Pancreas (tissue), 10 donors: ENCODE measurements around the gene DOHH. TPM values are rescaled to one million over a fixed set of nuclear protein-coding genes. Genes with fewer than 3 reads are reported as not detected.

Source experiments
- ATAC-seq, 4 donors: fragments of 200-7000 bp; cut with Tn5 transposase; one replicate each; pipeline versions ENCODE4 v1.8.0 to v1.9.1; 2020; ENCODE audit warnings: mild to moderate bottlenecking in 4 of 4, moderate library complexity in 4 of 4
- DNase-seq, 6 donors: peaks; one replicate each; pipeline ENCODE4 v3.0.0-alpha.2; 2020
- FAIRE-seq: peaks from 2 replicates; lab custom pipeline; 2012; peaks lifted over from hg19 to GRCh38; lab: Jason Lieb, UNC
- H3K27ac ChIP-seq, 4 donors: fragments of 200-600 bp; sonication (generic); 1 replicate in 3 of 4; 2 replicates in 1 of 4; pipeline versions ENCODE4 v1.5.0 to v1.8.0; 2020
- H3K27me3 ChIP-seq, 4 donors: fragments of 200-600 bp; one replicate each; pipeline ENCODE4 v1.8.0; 2021
- H3K36me3 ChIP-seq, 3 donors: fragments of 200-600 bp; sonication (generic) in 1 of 3; one replicate each; pipeline versions ENCODE4 v1.5.0 to v1.8.0; 2020 to 2021
- H3K4me1 ChIP-seq, 3 donors: fragments of 200-600 bp; one replicate each; pipeline ENCODE4 v1.8.0; 2021
- H3K4me3 ChIP-seq, 4 donors: fragments of 200-600 bp; sonication (generic) in 2 of 4; one replicate each; pipeline versions ENCODE4 v1.5.0 to v1.8.0; 2020 to 2021
- H3K9me3 ChIP-seq, 4 donors: fragments of 200-600 bp; one replicate each; pipeline ENCODE4 v1.8.0; 2021
- WGBS, 2 donors: extraction: QIAGEN DNeasy Blood & Tissue Kit; methylation state at CpG; one replicate each; pipeline ENCODE4 v1.1.7; 2013; 5-methylcytosine and 5-hydroxymethylcytosine counted together
- intact Hi-C, 3 donors: fragments of 100-400 bp; cut with DNase I; formaldehyde crosslinking; loops; one replicate each; pipeline versions ENCODE4 v1.11.1 to v1.14.2; 2022
- polyA plus RNA-seq, 2 donors: library from polyadenylated mRNA; stranded (reverse); fragments of 200-250 nt; gene quantifications; one replicate each; pipeline ENCODE4 v1.2.3, GENCODE V29; 2013
- total RNA-seq, 6 donors: library from RNA; stranded (reverse); fragmentation: NEBNext Ultra II Directional in 4 of 6; extraction: Animal tissue kit (Norgen Biotek cat#: 25700) in 4 of 6; gene quantifications; one replicate each; pipeline versions ENCODE4 v1.2.1 to v1.2.4, GENCODE V29; 2021 to 2023
- TF ChIP-seq, protein P1 (sequence below), 4 donors: fragments of 200-600 bp; sonication (generic) in 3 of 4; IDR thresholded peaks; one replicate each; pipeline versions ENCODE4 v1.5.0 to v1.8.0; 2021; ENCODE audit warnings: antibody characterized with exemption in 4 of 4
- donor health status: healthy with polysubstance abuse.
- donor health status: DM: no; HTN: no; CAD: no; lungs with moderate emphysema.
- donor health status: DM: no; HTN: no; CAD: no.
- donor health status: control.
- donor health status: control.
- donor health status: Bipolar disorder and iron deficiency.
- donor health status: DM: yes; HTN: yes; CAD: no.
- donor health status: DM: no; HTN: no; CAD: no.
- donor health status: DM: no; HTN: no; CAD: no.
- donor health status: DM: yes; HTN: yes; CAD: no.

DOHH gene
- total and polyA plus RNA-seq, 8 donors: 3.2 to 10.5 (median 5.0) TPM

DNA sequence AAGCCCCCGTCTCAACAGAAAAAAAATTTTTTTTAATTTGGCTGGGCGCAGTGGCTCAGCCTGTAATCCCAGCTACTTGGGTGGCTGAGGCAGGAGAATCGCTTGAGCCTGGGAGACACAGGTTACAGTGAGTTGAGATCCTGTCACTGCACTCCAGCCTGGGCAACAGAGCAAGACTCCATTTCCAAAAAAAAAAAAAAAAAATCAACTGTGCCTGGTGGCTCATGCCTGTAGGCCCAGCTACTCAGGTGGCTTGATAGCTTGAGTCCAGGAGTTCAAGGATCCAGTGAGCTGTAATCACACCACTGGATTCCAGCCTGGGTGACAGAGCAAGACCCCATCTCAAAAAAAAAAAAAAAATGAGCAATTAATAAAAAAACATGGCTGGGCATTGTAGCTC is 1.3 kb upstream of the DOHH start:
- DNase-seq (no peak), ATAC-seq (no peak), FAIRE-seq (no peak)
- Histone ChIP-seq H3K9me3 (no peaks in the 10 kb centered on the region), H3K36me3 (no peaks in the 10 kb centered on the region), H3K27me3 (no peaks in the 10 kb centered on the region), H3K4me1 (peaks cover 0 to 12% (median 3%) of the 10 kb centered on the region in 3 donors), H3K27ac (no peak overlapping the region), H3K4me3 (no peak overlapping the region)
- 83 to 89% methylated on average over 3 of the region's 3 CpGs for WGBS, 2 donors
- TF ChIP-seq, protein P1, sequence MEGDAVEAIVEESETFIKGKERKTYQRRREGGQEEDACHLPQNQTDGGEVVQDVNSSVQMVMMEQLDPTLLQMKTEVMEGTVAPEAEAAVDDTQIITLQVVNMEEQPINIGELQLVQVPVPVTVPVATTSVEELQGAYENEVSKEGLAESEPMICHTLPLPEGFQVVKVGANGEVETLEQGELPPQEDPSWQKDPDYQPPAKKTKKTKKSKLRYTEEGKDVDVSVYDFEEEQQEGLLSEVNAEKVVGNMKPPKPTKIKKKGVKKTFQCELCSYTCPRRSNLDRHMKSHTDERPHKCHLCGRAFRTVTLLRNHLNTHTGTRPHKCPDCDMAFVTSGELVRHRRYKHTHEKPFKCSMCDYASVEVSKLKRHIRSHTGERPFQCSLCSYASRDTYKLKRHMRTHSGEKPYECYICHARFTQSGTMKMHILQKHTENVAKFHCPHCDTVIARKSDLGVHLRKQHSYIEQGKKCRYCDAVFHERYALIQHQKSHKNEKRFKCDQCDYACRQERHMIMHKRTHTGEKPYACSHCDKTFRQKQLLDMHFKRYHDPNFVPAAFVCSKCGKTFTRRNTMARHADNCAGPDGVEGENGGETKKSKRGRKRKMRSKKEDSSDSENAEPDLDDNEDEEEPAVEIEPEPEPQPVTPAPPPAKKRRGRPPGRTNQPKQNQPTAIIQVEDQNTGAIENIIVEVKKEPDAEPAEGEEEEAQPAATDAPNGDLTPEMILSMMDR (IDR thresholded peaks at IDR 0.05): no peak
- intact Hi-C loops: no loop called here

DNA sequence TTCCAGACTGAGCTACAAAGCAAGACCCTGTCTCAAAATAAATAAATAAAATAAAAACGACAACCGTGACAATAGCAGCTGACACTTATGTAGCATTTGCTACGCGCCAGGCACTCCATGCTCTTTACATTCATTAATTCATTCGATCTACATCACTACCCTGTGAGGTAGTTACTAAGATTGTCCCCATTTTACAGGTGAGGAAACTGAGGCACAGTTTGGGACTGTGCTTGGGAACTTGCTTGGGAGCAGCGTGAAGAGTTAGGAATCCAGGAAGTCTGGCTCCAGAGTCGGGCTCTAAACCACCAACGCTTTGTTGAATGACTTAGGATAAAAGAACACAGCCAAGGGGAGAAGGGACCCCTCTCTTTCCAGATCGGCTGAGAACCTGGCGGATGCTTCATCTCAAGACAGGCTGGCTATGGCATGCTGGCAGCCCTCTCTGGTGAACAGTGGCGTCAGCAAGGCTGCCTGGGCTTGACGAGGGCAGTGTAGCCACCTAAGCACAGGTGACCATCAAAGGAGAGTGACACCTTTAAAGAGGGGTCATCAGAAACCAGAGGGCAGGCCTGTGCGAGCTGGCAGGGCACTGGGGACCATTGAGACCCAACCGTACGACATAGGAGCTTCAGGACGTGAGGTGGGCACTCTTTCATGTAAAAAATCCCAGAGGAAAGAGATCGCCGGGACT is 591 bp downstream of the DOHH start:
- DNase-seq: peak in 1 of 6 donors; percentile 25
- intact Hi-C loops: no loop called here
- 16 to 17% methylated on average over 18 of the region's 18 CpGs for WGBS, 2 donors
- ATAC-seq: peak; percentile 8 to 11 (median 9)
- H3K27me3 ChIP-seq: no peaks in the 10 kb centered on the region
- H3K9me3 ChIP-seq: no peaks in the 10 kb centered on the region
- TF ChIP-seq, protein P1 (IDR thresholded peaks at IDR 0.05): no peak
- FAIRE-seq: no peak
- H3K4me1 ChIP-seq: peaks cover 0 to 7% (median 3%) of the 10 kb centered on the region in 3 donors
- H3K27ac ChIP-seq: peak overlapping the region; percentile 86 to 90 (median 88)
- peak overlapping the region; percentile 69 to 93 (median 78) for H3K4me3 ChIP-seq
- H3K36me3 ChIP-seq: peaks cover 0 to 15% (median 0%) of the 10 kb centered on the region in 3 donors

DNA sequence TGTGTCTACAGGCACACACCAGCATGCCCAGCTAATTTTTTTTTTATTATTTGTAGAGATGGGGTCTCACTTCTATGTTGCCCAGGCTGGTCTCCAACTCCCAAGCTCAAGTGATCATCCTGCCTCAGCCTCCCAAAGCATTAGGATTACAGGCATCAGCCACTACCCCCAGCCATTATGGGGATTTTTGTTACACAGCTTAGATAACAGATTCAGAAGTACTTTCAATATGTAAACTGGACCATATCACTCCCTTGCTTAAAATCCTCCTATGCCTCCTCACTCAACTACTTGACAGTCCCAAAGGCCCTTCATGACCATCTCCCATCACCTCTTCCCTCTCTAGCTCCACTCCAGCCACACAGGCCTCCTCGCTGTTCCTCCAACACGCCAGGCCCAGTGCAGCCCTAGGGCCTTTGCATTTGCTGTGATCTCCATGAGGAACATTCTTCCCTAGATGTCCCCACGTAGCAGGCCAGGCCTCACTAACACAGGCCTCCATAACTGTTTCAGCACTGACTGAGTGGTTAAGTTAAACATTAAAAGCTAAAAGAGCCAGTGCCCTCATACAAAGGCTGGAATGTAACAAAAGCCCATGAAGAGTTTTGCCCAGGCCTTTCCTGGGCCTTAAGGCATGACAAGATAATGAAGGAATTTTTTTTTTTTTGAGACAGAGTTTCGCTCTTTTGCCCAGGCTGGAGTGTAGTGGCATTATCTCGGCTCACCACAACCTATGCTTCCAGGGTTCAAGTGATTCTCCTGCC is 2.5 kb downstream of the DOHH start:
- Histone ChIP-seq H3K4me1 (peaks cover 0 to 7% (median 3%) of the 10 kb centered on the region in 3 donors), H3K27me3 (no peaks in the 10 kb centered on the region), H3K36me3 (peaks cover 0 to 15% (median 0%) of the 10 kb centered on the region in 3 donors), H3K9me3 (no peaks in the 10 kb centered on the region), H3K4me3 (no peak overlapping the region), H3K27ac (no peak overlapping the region)
- FAIRE-seq (no peak), ATAC-seq (no peak), DNase-seq (no peak)
- TF ChIP-seq, protein P1 (IDR thresholded peaks at IDR 0.05): no peak
- WGBS, 2 donors: 96% methylated on average over 5 of the region's 5 CpGs
- intact Hi-C loops: no loop called here

- H3K9me3 ChIP-seq: no peaks in the 10 kb centered on the region
- FAIRE-seq (no peak), DNase-seq (no peak), ATAC-seq (no peak)
- H3K36me3 ChIP-seq: peaks cover 0 to 16% (median 0%) of the 10 kb centered on the region in 3 donors
- no peaks in the 10 kb centered on the region for H3K27me3 ChIP-seq
- H3K27ac ChIP-seq: no peak overlapping the region
- H3K4me3 ChIP-seq: no peak overlapping the region
- H3K4me1 ChIP-seq: peaks cover 0 to 7% (median 3%) of the 10 kb centered on the region in 3 donors
- TF ChIP-seq, protein P1 (IDR thresholded peaks at IDR 0.05): no peak
- intact Hi-C loops: no loop called here
- 95 to 96% methylated on average over 32 of the region's 32 CpGs for WGBS, 2 donors
Measured at GRCh38 chr19:3496392-3497273, 3.8 kb downstream of the DOHH start.
